Frontal cortex (tissue), 1 donor: ENCODE measurements around the gene PNPLA6. TPM values are rescaled to one million over a fixed set of nuclear protein-coding genes. Genes with fewer than 3 reads are reported as not detected.

ENCODE experiments used
- small RNA-seq: library from RNA; depleted of rRNA; stranded (forward); fragments of <200 nt; gene quantifications from one replicate; pipeline ENCODE3, GENCODE V24; 2014
- total RNA-seq: library from RNA; depleted of rRNA; stranded (reverse); fragments of >200 nt; gene quantifications from one replicate; pipeline ENCODE4 v1.2.3, GENCODE V29; 2014

Gene PNPLA6
- total RNA-seq, 1 donor from 2014 or later: 45.2 TPM

Small RNAs within 50 kb of the gene (small RNA-seq; reads per million reads assigned to genes)
- gene AC008878.2: not detected

Other genes with a start within 250 kb of the PNPLA6 start
- 93.3 TPM for gene INSR, start 241.3 kb upstream of the PNPLA6 start, total RNA-seq
- gene ARHGEF18, start 186.8 kb upstream of the PNPLA6 start, total RNA-seq: 26.1 TPM
- gene PEX11G, start 46.7 kb upstream of the PNPLA6 start, total RNA-seq: 1.2 TPM
- gene ZNF358, start 19.6 kb upstream of the PNPLA6 start, total RNA-seq: 10.6 TPM
- 7.7 TPM for gene MCOLN1, start 13.1 kb upstream of the PNPLA6 start, total RNA-seq
- gene CAMSAP3, start 60.1 kb downstream of the PNPLA6 start, total RNA-seq: 16.3 TPM
- 24.1 TPM for gene XAB2, start 93.8 kb downstream of the PNPLA6 start, total RNA-seq
- gene PET100, start 94.1 kb downstream of the PNPLA6 start, total RNA-seq: 29.3 TPM
- gene PCP2, start 98.0 kb downstream of the PNPLA6 start, total RNA-seq: not detected
- gene STXBP2, start 101.4 kb downstream of the PNPLA6 start, total RNA-seq: 2.4 TPM
- not detected for gene RETN, start 133.3 kb downstream of the PNPLA6 start, total RNA-seq
- gene MCEMP1, start 141.4 kb downstream of the PNPLA6 start, total RNA-seq: not detected
- 15.5 TPM for gene TRAPPC5, start 145.1 kb downstream of the PNPLA6 start, total RNA-seq
- gene FCER2, start 166.4 kb downstream of the PNPLA6 start, total RNA-seq: not detected
- gene CLEC4G, start 196.4 kb downstream of the PNPLA6 start, total RNA-seq: 0.82 TPM
- gene CD209, start 211.8 kb downstream of the PNPLA6 start, total RNA-seq: 0.82 TPM
- gene CLEC4M, start 227.5 kb downstream of the PNPLA6 start, total RNA-seq: not detected